Skeletal muscle tissue (tissue), 4 donors: ENCODE measurements around the gene RNU1-3. TPM values are rescaled to one million over a fixed set of nuclear protein-coding genes. Genes with fewer than 3 reads are reported as not detected.
"Not testable (repeated sequence)": the region's sequence is repeated elsewhere in the genome, so short reads cannot be mapped to it uniquely, and the experiment has no call there.

ENCODE experiments used
- H3K27ac ChIP-seq: one replicate; pipeline ENCODE4 v1.7.0; 2013; ENCODE audit warnings: mild to moderate bottlenecking, low read depth, low read length, inconsistent platforms
- H3K27me3 ChIP-seq, 3 donors: one replicate each; pipeline ENCODE4 v1.7.0; 2013; ENCODE audit warnings: low read length in 3 of 3; ENCODE audit not compliant: control insufficient read depth in 3 of 3, insufficient read depth in 3 of 3
- H3K36me3 ChIP-seq, 3 donors: one replicate each; pipeline ENCODE4 v1.7.0; 2013; ENCODE audit warnings: low read length in 3 of 3; ENCODE audit not compliant: control insufficient read depth in 3 of 3, insufficient read depth in 3 of 3
- H3K4me1 ChIP-seq, 3 donors: one replicate each; pipeline ENCODE4 v1.7.0; 2013; ENCODE audit warnings: low read length in 3 of 3, mild to moderate bottlenecking in 3 of 3; ENCODE audit not compliant: control insufficient read depth in 3 of 3, insufficient read depth in 3 of 3
- H3K4me3 ChIP-seq, 3 donors: one replicate each; pipeline ENCODE4 v1.7.0; 2013; ENCODE audit warnings: low read length in 3 of 3
- H3K9ac ChIP-seq, 3 donors: one replicate each; pipeline ENCODE4 v1.7.0; 2013; ENCODE audit warnings: low read length in 3 of 3, mild to moderate bottlenecking in 3 of 3, moderate library complexity in 2 of 3, low read depth in 1 of 3
- H3K9me3 ChIP-seq, 3 donors: one replicate each; pipeline ENCODE4 v1.7.0; 2013; ENCODE audit warnings: low read length in 3 of 3; ENCODE audit not compliant: control insufficient read depth in 3 of 3
- total RNA-seq: library from RNA; depleted of rRNA; stranded (reverse); fragments of >200 nt; gene quantifications from one replicate; pipeline ENCODE4 v1.2.3, GENCODE V29; 2014
- donor health status: Osteomylitis.

RNU1-3 gene
- total RNA-seq, 1 donor from 2014 or later = under 0.01 TPM

DNA sequence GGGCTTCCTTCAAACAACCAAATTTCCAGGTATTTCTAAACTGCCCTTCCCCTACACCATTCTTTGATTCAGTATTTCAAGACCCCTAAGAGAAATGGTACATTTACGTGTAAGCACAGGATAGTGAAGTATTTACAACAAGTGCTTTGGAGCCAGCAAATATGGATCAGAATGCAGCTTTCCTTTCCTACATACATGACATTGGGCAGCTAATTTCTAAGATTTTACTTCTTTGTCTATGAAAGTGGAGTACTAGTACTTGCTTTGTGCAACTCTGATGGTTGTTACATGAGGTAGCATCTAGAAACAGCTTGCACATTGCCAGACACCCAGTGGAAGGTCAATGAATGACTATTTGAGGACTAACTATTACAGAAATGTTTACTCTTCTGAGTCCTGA is 15.2 kb downstream of the RNU1-3 start:
- not testable (repeated sequence) for H3K27ac ChIP-seq, H3K9me3 ChIP-seq, H3K36me3 ChIP-seq, H3K9ac ChIP-seq, H3K27me3 ChIP-seq, H3K4me3 ChIP-seq, H3K4me1 ChIP-seq

GRCh38 chr1:16649960-16650359 is 16.8 kb downstream of the RNU1-3 start:
- H3K27me3 ChIP-seq = peaks cover 4 to 11% (median 6%) of the 10 kb centered on the region in 3 donors
- not testable (repeated sequence) for H3K9ac ChIP-seq, H3K4me3 ChIP-seq, H3K4me1 ChIP-seq, H3K36me3 ChIP-seq, H3K27ac ChIP-seq, H3K9me3 ChIP-seq

- H3K9me3 ChIP-seq, H3K9ac ChIP-seq, H3K27ac ChIP-seq, H3K36me3 ChIP-seq, H3K4me3 ChIP-seq: not testable (repeated sequence)
- peaks cover 9 to 11% (median 11%) of the 10 kb centered on the region in 3 donors for H3K4me1 ChIP-seq
- H3K27me3 ChIP-seq = peaks cover 4 to 11% (median 6%) of the 10 kb centered on the region in 3 donors
Measured at GRCh38 chr1:16649390-16649789, 17.4 kb downstream of the RNU1-3 start.

GRCh38 chr1:16648756-16649155 is 18.0 kb downstream of the RNU1-3 start:
- H3K9me3 ChIP-seq, H3K36me3 ChIP-seq, H3K4me3 ChIP-seq, H3K27ac ChIP-seq, H3K9ac ChIP-seq: not testable (repeated sequence)
- Histone ChIP-seq H3K27me3 (peaks cover 4 to 11% (median 6%) of the 10 kb centered on the region in 3 donors), H3K4me1 (peaks cover 15 to 18% (median 16%) of the 10 kb centered on the region in 3 donors)

- H3K27me3 ChIP-seq = peaks cover 4 to 11% (median 6%) of the 10 kb centered on the region in 3 donors
- H3K9ac ChIP-seq, H3K27ac ChIP-seq, H3K36me3 ChIP-seq, H3K4me3 ChIP-seq, H3K9me3 ChIP-seq: not testable (repeated sequence)
- peaks cover 20 to 23% (median 21%) of the 10 kb centered on the region in 3 donors for H3K4me1 ChIP-seq
Measured at GRCh38 chr1:16648250-16648649, 18.5 kb downstream of the RNU1-3 start.

GRCh38 chr1:16647179-16648176 is 19.3 kb downstream of the RNU1-3 start:
- Histone ChIP-seq H3K36me3 (peaks cover 0 to 11% (median 4%) of the 10 kb centered on the region in 3 donors), H3K27me3 (peaks cover 4 to 11% (median 6%) of the 10 kb centered on the region in 3 donors), H3K4me1 (peaks cover 28 to 30% (median 29%) of the 10 kb centered on the region in 3 donors)
- not testable (repeated sequence) for H3K9ac ChIP-seq, H3K27ac ChIP-seq, H3K9me3 ChIP-seq, H3K4me3 ChIP-seq

GRCh38 chr1:16646716-16647115 is 20.0 kb downstream of the RNU1-3 start:
- not testable (repeated sequence) for H3K27ac ChIP-seq, H3K9ac ChIP-seq, H3K9me3 ChIP-seq, H3K4me3 ChIP-seq
- peaks cover 0 to 16% (median 10%) of the 10 kb centered on the region in 3 donors for H3K36me3 ChIP-seq
- H3K4me1 ChIP-seq = peaks cover 34 to 37% (median 36%) of the 10 kb centered on the region in 3 donors
- H3K27me3 ChIP-seq = peaks cover 4 to 11% (median 6%) of the 10 kb centered on the region in 3 donors

GRCh38 chr1:16646061-16646664 is 20.6 kb downstream of the RNU1-3 start:
- H3K27me3 ChIP-seq = peaks cover 4 to 11% (median 6%) of the 10 kb centered on the region in 3 donors
- H3K9me3 ChIP-seq, H3K4me3 ChIP-seq, H3K9ac ChIP-seq, H3K27ac ChIP-seq: not testable (repeated sequence)
- peaks cover 0 to 16% (median 10%) of the 10 kb centered on the region in 3 donors for H3K36me3 ChIP-seq
- peaks cover 34 to 37% (median 36%) of the 10 kb centered on the region in 3 donors for H3K4me1 ChIP-seq

GRCh38 chr1:16645271-16646060 is 21.3 kb downstream of the RNU1-3 start:
- Histone ChIP-seq H3K9ac (peak overlapping the region; percentile 98 to 100 (median 100)), H3K27me3 (peaks cover 4 to 11% (median 6%) of the 10 kb centered on the region in 3 donors), H3K27ac (peak overlapping the region; percentile 83), H3K36me3 (peaks cover 0 to 16% (median 10%) of the 10 kb centered on the region in 3 donors), H3K4me3 (peak overlapping the region; percentile 95 to 100 (median 100)), H3K4me1 (peaks cover 35 to 39% (median 38%) of the 10 kb centered on the region in 3 donors)
- not testable (repeated sequence) for H3K9me3 ChIP-seq
